Tibial artery (tissue), 4 donors: ENCODE results near the gene IL2RA.
"Not testable (repeated sequence)": the region's sequence is repeated elsewhere in the genome, so short reads cannot be mapped to it uniquely, and the experiment has no call there.

Source experiments
- DNase-seq, 2 donors: peaks; one replicate each; pipeline ENCODE4 v3.0.0-alpha.2; 2019
- H3K27ac ChIP-seq, 2 donors: fragments of 200-600 bp; sonication (generic) in 1 of 2; 1 replicate in 1 of 2; 2 replicates in 1 of 2; pipeline ENCODE4 v1.5.1; 2018 to 2019; ENCODE audit warnings: mild to moderate bottlenecking in 1 of 2
- H3K27me3 ChIP-seq, 2 donors: fragments of 200-600 bp; sonication (generic) in 1 of 2; one replicate each; pipeline versions ENCODE4 v1.5.1 to v1.6.0; 2016 to 2019
- H3K36me3 ChIP-seq, 3 donors: fragments of 200-600 bp; sonication (generic) in 2 of 3; one replicate each; pipeline ENCODE4 v1.5.1; 2016 to 2019; ENCODE audit warnings: mild to moderate bottlenecking in 2 of 3
- H3K4me1 ChIP-seq, 4 donors: fragments of 200-600 bp; sonication (generic) in 2 of 4; 1 replicate in 3 of 4; 2 replicates in 1 of 4; pipeline ENCODE4 v1.5.1; 2016 to 2019
- H3K4me3 ChIP-seq, 2 donors: fragments of 200-600 bp; sonication (generic) in 1 of 2; 1 replicate in 1 of 2; 2 replicates in 1 of 2; pipeline ENCODE4 v1.5.1; 2018 to 2019; ENCODE audit warnings: mild to moderate bottlenecking in 2 of 2
- H3K9me3 ChIP-seq, 3 donors: fragments of 200-600 bp; sonication (generic) in 1 of 3; one replicate each; pipeline ENCODE4 v1.5.1; 2016 to 2019
- intact Hi-C: fragments of 100-400 bp; cut with DNase I; formaldehyde crosslinking; loops from one replicate; pipeline ENCODE4 v1.15.0; 2023; ENCODE audit warnings: low total_unique reads
- TF ChIP-seq, protein P1 (sequence below), 2 experiments: fragments of 200-600 bp in 1 of 2; fragments of 450-650 bp in 1 of 2; IDR thresholded peaks; one replicate each; pipeline ENCODE4 v1.5.1; 2017 to 2019; ENCODE audit warnings: antibody characterized with exemption in 2 of 2, mild to moderate bottlenecking in 1 of 2, moderate library complexity in 1 of 2

The IL2RA gene

GRCh38 chr10:5964736-5965135, 97.4 kb downstream of the IL2RA start:
- no peaks in the 10 kb centered on the region for H3K9me3 ChIP-seq
- TF ChIP-seq, protein P1, sequence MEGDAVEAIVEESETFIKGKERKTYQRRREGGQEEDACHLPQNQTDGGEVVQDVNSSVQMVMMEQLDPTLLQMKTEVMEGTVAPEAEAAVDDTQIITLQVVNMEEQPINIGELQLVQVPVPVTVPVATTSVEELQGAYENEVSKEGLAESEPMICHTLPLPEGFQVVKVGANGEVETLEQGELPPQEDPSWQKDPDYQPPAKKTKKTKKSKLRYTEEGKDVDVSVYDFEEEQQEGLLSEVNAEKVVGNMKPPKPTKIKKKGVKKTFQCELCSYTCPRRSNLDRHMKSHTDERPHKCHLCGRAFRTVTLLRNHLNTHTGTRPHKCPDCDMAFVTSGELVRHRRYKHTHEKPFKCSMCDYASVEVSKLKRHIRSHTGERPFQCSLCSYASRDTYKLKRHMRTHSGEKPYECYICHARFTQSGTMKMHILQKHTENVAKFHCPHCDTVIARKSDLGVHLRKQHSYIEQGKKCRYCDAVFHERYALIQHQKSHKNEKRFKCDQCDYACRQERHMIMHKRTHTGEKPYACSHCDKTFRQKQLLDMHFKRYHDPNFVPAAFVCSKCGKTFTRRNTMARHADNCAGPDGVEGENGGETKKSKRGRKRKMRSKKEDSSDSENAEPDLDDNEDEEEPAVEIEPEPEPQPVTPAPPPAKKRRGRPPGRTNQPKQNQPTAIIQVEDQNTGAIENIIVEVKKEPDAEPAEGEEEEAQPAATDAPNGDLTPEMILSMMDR (IDR thresholded peaks at IDR 0.05), result no peak
- H3K27ac ChIP-seq, result no peak overlapping the region
- H3K4me3 ChIP-seq, result no peak overlapping the region
- H3K27me3 ChIP-seq, result no peaks in the 10 kb centered on the region
- DNase-seq, result no peak
- peaks cover 4 to 44% (median 6%) of the 10 kb centered on the region in 3 donors for H3K36me3 ChIP-seq
- no peaks in the 10 kb centered on the region for H3K4me1 ChIP-seq
- intact Hi-C loops, result no loop called here

GRCh38 chr10:5963591-5963990, 98.6 kb downstream of the IL2RA start:
- Histone ChIP-seq H3K4me1 (no peaks in the 10 kb centered on the region), H3K36me3 (peaks cover 4 to 50% (median 6%) of the 10 kb centered on the region in 3 donors), H3K9me3 (no peaks in the 10 kb centered on the region), H3K4me3 (no peak overlapping the region), H3K27ac (no peak overlapping the region), H3K27me3 (no peaks in the 10 kb centered on the region)
- DNase-seq, result no peak
- TF ChIP-seq, protein P1 (IDR thresholded peaks at IDR 0.05), result no peak
- intact Hi-C loops, result no loop called here

DNA sequence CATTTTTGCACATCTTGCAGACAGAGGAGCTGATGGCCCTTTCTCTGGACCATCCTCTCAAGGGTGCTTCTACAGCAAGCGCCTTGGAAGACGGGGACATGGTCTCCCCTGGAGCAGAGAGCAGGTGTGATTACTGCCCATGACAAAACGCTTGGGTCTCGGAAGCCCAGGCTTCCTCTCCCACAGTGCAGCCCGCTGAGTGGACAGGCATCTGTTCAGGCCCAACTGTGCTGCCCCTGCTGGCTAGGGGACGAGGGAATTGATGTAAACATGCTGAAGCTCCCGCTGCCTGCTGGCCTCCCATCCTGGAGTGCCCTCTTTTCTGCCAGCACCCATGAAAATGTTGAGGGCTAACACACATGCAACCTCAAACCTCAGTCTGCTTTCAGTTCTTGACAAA, 99.1 kb downstream of the IL2RA start:
- TF ChIP-seq, protein P1 (IDR thresholded peaks at IDR 0.05), result no peak
- Histone ChIP-seq H3K4me3 (no peak overlapping the region), H3K4me1 (no peaks in the 10 kb centered on the region), H3K36me3 (peaks cover 4 to 45% (median 6%) of the 10 kb centered on the region in 3 donors), H3K9me3 (no peaks in the 10 kb centered on the region), H3K27ac (no peak overlapping the region), H3K27me3 (no peaks in the 10 kb centered on the region)
- intact Hi-C loops, result no loop called here
- DNase-seq, result no peak

GRCh38 chr10:5962358-5962940, 99.7 kb downstream of the IL2RA start:
- H3K4me1 ChIP-seq, DNase-seq, H3K4me3 ChIP-seq, H3K27ac ChIP-seq, H3K27me3 ChIP-seq, intact Hi-C loops, H3K9me3 ChIP-seq: not testable (repeated sequence)
- peaks cover 4 to 45% (median 6%) of the 10 kb centered on the region in 3 donors for H3K36me3 ChIP-seq

DNA sequence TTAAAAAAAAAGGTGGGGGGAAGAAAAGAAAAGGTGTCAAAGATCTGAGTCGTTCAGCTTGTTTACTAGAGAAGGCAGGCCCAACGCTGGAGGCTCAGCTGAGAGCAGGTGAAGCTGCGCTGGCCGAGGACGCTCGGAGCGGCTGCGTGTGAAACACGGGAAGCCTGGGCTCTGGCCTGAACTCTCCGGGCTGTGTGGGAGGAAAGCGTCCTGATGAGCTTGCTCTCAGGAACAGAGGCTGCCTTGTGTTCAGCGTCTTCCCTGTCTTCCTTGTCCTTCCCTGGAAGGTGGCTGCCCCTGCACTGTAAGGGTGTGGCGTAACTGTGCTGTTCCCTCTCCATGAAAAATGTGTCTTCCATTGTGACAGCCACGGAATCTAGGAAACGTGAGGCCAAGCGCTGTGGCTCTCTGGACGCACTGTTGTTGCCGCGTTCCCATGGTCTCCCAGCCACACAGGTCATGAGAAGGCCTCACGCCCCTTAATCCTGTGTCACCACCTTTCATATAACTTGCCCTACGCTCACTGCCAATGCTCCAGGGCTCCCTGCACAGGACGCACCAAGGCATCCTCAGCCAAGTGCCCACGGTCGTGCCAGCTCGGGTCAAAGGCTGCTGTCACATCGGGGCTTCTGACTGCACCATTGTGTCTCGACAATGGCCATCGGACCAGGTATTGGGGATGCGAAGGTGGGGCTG, 100.6 kb downstream of the IL2RA start:
- intact Hi-C loops, result no loop called here

GRCh38 chr10:5960973-5961275, 101.2 kb downstream of the IL2RA start:
- peaks cover 4 to 42% (median 6%) of the 10 kb centered on the region in 3 donors for H3K36me3 ChIP-seq
- H3K4me1 ChIP-seq, H3K27ac ChIP-seq, DNase-seq, intact Hi-C loops, H3K27me3 ChIP-seq, H3K9me3 ChIP-seq, H3K4me3 ChIP-seq: not testable (repeated sequence)

More for the DNA sequence above, 100.6 kb downstream of the IL2RA start:
- peaks cover 4 to 45% (median 6%) of the 10 kb centered on the region in 3 donors for H3K36me3 ChIP-seq
- H3K9me3 ChIP-seq, result no peaks in the 10 kb centered on the region
- H3K27ac ChIP-seq, result no peak overlapping the region
- no peak for DNase-seq
- H3K4me3 ChIP-seq, result no peak overlapping the region
- no peaks in the 10 kb centered on the region for H3K4me1 ChIP-seq
- TF ChIP-seq, protein P1 (IDR thresholded peaks at IDR 0.05), result no peak
- H3K27me3 ChIP-seq, result no peaks in the 10 kb centered on the region
